NT2/D1 (cell line): ENCODE results near the gene IFI44L.

Source experiments
- DNase-seq: peaks from one replicate; pipeline ENCODE4 v3.0.0-alpha.2; 2011; ENCODE audit warnings: low read depth, low spot score
- H3K27me3 ChIP-seq: 2 replicates; pipeline ENCODE4 v1.6.0; 2011; ENCODE audit warnings: mild to moderate bottlenecking; ENCODE audit not compliant: insufficient read length, insufficient read depth
- H3K36me3 ChIP-seq: 2 replicates; pipeline ENCODE4 v1.6.1; 2011; ENCODE audit warnings: mild to moderate bottlenecking, low read length, mixed read lengths; ENCODE audit not compliant: insufficient read depth, insufficient read length
- H3K4me1 ChIP-seq: 2 replicates; pipeline ENCODE4 v1.5.1; 2011; ENCODE audit not compliant: insufficient read depth, insufficient read length
- H3K4me3 ChIP-seq: 2 replicates; pipeline ENCODE4 v1.5.1; 2011; ENCODE audit warnings: low read depth; ENCODE audit not compliant: insufficient read length
- H3K9ac ChIP-seq: 2 replicates; pipeline ENCODE4 v1.6.0; 2011; ENCODE audit warnings: low read depth; ENCODE audit not compliant: insufficient read length
- H3K9me3 ChIP-seq: 2 replicates; pipeline ENCODE4 v1.5.1; 2011; ENCODE audit warnings: mild to moderate bottlenecking, low read length; ENCODE audit not compliant: insufficient read depth
- SUZ12 ChIP-seq: IDR thresholded peaks from 2 replicates; pipeline ENCODE4 v1.6.1; 2011; ENCODE audit not compliant: insufficient read length, insufficient read depth; ENCODE audit errors: extremely low read depth
- YY1 ChIP-seq: IDR thresholded peaks from 2 replicates; pipeline ENCODE4 v1.6.1; 2011; ENCODE audit not compliant: insufficient read length, insufficient read depth
- ZNF274 ChIP-seq: IDR thresholded peaks from 2 replicates; pipeline ENCODE4 v1.6.1; 2011; ENCODE audit warnings: mild to moderate bottlenecking, low read depth, low read length

IFI44L gene

DNA sequence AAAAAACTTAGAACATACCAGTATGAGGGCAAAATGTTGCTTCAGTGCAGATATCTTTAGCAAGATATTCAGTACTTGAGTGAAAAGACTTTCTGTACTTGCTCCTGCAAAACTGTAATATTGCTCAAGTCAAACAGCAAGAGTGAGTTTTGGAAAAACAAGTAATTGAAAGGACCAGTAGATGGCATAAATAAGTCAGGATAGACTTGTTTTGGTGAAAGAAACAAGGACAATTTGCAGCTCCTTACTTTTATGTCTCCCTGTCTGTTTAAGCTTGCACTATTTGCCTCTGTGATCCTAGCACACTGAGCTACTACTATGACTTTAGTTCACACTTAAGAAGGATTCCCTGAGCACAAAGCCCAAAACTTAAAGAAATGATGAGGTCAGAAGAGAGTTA, 68.4 kb downstream of the IFI44L start:
- no peak overlapping the region for H3K9ac ChIP-seq
- H3K27me3 ChIP-seq: no peaks in the 10 kb centered on the region
- H3K4me1 ChIP-seq: no peaks in the 10 kb centered on the region
- no peak overlapping the region for H3K4me3 ChIP-seq
- no peaks in the 10 kb centered on the region for H3K36me3 ChIP-seq
- H3K9me3 ChIP-seq: peaks cover 9% of the 10 kb centered on the region; the same call in 1 of the 2 replicates
- TF ChIP-seq YY1 (no peak), ZNF274 (no peak), SUZ12 (no peak)
- no peak for DNase-seq

DNA sequence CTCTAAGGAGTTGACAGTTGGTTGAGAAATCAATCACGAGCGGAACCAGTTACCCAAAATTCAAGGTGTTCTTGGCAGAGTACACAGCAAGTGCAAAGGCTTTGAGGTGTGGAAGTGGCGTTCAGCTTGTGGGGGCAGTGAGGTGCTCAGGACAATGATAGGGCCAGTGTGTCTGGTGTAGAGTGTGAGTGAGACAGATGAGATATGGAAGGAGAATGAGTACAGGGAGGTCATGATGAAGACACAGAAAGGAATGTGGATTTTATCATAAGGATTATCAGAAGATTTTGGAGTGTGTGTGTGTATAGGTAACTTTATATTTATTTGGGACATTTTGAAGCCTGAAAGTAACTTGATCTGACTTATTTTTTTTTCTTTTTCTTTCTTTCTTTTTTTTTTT, 70.3 kb downstream of the IFI44L start:
- Histone ChIP-seq H3K36me3 (no peaks in the 10 kb centered on the region), H3K4me3 (no peak overlapping the region), H3K4me1 (no peaks in the 10 kb centered on the region), H3K9me3 (peaks cover 9% of the 10 kb centered on the region; the same call in 1 of the 2 replicates), H3K27me3 (no peaks in the 10 kb centered on the region), H3K9ac (no peak overlapping the region)
- DNase-seq: no peak
- TF ChIP-seq ZNF274: no peak
- TF ChIP-seq SUZ12: no peak
- no peak for TF ChIP-seq YY1

DNA sequence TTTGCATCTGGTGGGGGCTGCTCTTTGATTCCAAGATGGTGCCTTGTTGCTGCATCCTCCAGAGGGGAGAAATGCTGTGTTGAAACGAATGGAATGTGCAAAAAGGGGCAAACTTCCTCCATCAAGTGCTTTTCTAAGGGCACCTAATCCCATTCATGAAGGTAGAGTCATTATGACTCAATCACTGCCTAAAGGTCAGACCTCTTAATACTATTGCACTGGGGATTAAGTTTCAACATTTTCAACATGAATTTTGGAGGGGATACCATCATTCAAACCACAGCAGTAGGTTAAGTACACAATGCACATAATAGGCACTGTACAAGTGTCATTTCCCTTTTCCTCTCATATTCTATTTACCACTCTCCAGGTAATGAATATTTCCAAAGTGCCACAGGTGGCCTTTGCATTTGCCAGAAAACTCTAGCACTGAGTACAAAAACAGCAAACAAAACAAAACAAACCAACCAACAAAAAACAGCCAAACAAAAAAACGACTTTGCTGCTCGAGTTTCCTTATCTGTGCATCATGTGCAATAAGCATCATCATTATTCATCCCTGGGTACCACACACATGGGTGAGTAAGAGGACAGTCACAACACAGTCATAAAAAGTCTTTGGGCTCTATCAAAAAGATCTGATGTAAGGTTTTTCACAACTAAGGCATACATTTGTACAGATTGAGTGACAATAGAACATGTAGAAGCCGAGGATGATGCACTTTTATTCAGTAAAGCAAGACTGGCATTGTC, 71.9 kb downstream of the IFI44L start:
- no peaks in the 10 kb centered on the region for H3K36me3 ChIP-seq
- TF ChIP-seq SUZ12: no peak
- no peak for TF ChIP-seq YY1
- no peaks in the 10 kb centered on the region for H3K27me3 ChIP-seq
- no peak overlapping the region for H3K9ac ChIP-seq
- H3K4me3 ChIP-seq: no peak overlapping the region
- H3K9me3 ChIP-seq: peaks cover 9% of the 10 kb centered on the region; the same call in 1 of the 2 replicates
- H3K4me1 ChIP-seq: no peaks in the 10 kb centered on the region
- DNase-seq: peak; percentile 15
